Ovary (tissue), 3 donors: ENCODE data around the gene OBSCN.

ENCODE experiments used
- CTCF ChIP-seq, 3 donors: fragments of 450-650 bp in 2 of 3; fragments of 200-600 bp in 1 of 3; IDR thresholded peaks; one replicate each; pipeline versions ENCODE4 v1.5.1 to v1.8.0; 2016 to 2022; ENCODE audit warnings: antibody characterized with exemption in 3 of 3, mild to moderate bottlenecking in 1 of 3
- EP300 ChIP-seq: sonication (generic); formaldehyde crosslinking; IDR thresholded peaks from one replicate; pipeline ENCODE4 v1.6.1; 2017; ENCODE audit warnings: antibody characterized with exemption
- donor health status: DM: no; HTN: no; CAD: no.

GRCh38 chr1:228371741-228372182 lies 163.9 kb downstream of the OBSCN start:
- no peak for TF ChIP-seq CTCF (IDR thresholded peaks at IDR 0.05)
- no peak for TF ChIP-seq EP300
